Measurements from ENCODE around the gene ANXA4. TPM values are rescaled to one million over a fixed set of nuclear protein-coding genes. Genes with fewer than 3 reads are reported as not detected.

ANXA4 gene
- total RNA-seq, 1 experiment from 2014 or later = 82.9 TPM

DNA sequence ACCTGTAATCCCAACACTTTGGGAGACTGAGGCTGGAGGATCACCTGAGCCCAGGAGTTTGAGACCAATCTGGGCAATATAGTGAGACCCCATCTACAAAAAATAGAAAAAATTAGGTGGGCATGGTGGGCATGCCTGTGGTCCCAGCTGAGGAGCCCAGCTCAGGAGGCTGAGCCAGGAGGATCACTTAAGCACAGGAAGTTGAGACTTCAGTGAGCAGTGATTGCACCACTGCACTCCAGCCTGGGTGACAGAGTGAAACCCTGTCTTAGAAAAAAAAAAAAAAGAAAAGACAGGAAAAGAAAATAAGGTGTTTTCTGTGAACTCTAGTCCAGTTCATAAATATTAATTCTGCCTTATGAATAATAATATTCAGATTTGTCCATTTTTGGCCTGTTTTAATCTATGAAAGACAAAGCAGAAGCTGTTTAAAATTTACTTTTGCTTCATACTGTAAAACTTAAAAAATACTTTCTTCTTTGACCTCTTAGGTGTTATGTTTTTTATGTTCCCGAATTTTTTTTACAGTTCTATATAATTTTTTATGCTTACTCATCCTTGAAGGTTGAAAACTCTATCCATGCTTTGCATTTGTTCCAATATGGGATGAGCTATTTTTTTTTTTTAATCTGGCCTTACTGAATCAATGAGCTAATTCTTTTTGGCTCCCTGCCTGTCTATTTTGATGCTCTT, 8.4 kb upstream of the ANXA4 start:
- TF ChIP-seq, protein P1, sequence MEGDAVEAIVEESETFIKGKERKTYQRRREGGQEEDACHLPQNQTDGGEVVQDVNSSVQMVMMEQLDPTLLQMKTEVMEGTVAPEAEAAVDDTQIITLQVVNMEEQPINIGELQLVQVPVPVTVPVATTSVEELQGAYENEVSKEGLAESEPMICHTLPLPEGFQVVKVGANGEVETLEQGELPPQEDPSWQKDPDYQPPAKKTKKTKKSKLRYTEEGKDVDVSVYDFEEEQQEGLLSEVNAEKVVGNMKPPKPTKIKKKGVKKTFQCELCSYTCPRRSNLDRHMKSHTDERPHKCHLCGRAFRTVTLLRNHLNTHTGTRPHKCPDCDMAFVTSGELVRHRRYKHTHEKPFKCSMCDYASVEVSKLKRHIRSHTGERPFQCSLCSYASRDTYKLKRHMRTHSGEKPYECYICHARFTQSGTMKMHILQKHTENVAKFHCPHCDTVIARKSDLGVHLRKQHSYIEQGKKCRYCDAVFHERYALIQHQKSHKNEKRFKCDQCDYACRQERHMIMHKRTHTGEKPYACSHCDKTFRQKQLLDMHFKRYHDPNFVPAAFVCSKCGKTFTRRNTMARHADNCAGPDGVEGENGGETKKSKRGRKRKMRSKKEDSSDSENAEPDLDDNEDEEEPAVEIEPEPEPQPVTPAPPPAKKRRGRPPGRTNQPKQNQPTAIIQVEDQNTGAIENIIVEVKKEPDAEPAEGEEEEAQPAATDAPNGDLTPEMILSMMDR (conservative IDR thresholded peaks at IDR 0.05) = no peak
- no peak for TF ChIP-seq EZH2 (IDR thresholded peaks at IDR 0.05; ENCODE audit: low read depth)
- Histone ChIP-seq H3K9me3 (ENCODE audit: insufficient read depth, low read depth) (no peaks in the 10 kb centered on the region), H3K4me3 (no peak overlapping the region), H3K36me3 (ENCODE audit: low read depth) (no peaks in the 10 kb centered on the region), H3F3A (ENCODE audit: insufficient read depth, low read depth) (peaks cover 9% of the 10 kb centered on the region), H3K4me1 (replicated peaks; ENCODE audit: insufficient read depth) (peaks cover 11% of the 10 kb centered on the region), H3K27ac (no peak overlapping the region), H2AFZ (no peak overlapping the region), H3K79me2 (ENCODE audit: low read depth) (no peaks in the 10 kb centered on the region), H3K4me2 (no peak overlapping the region), H3K27me3 (ENCODE audit: insufficient read depth, low read depth) (no peaks in the 10 kb centered on the region), H3K9me2 (ENCODE audit: insufficient read depth) (no peaks in the 10 kb centered on the region), H4K20me1 (ENCODE audit: insufficient read depth) (no peaks in the 10 kb centered on the region)
- ChIA-PET POLR2A (ENCODE audit: unreplicated experiment) (interaction anchor here (0.7 kb wide), 1 partner anchor 51 kb away, joined by 22 read pairs; no protein-coding TSS in a partner anchor), CTCF (no interaction called here)
- BruUV-seq (replicated peaks) = no TSS peak
- intact Hi-C loops (cut with micrococcal nuclease; ENCODE audit: unreplicated experiment) = no loop called here
- DNase-seq = no peak

DNA sequence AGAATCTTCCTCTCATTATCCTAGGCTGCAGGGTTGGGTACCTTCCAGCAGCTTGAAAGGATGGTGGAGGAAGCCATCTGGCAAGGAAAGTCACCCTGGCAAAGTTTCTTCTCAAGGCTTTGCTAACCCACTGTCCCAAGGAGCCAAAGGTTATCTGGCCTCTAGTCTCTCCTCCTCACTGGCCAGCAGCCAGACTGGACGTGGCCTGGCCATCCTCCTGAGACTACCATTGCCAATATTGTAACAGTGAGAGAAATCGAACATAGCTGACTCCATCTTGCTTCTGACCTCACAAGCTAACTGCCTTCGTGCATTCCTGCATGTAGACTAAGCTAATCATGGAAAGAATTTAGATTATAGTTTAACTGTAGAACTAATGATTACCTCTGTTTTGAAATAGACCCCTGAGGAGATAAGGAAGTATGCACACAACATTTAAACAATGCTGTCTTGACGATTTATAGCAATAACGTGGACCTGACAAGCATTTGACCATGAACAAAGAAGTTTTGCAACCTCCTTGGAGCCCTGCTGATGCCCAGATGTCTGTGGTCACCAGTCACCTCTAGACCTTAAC, 7.8 kb upstream of the ANXA4 start:
- no peaks in the 10 kb centered on the region for H4K20me1 ChIP-seq (ENCODE audit: insufficient read depth)
- H3K79me2 ChIP-seq (ENCODE audit: low read depth) = no peaks in the 10 kb centered on the region
- POLR2A ChIA-PET (ENCODE audit: unreplicated experiment) = interaction anchor here (0.7 to 0.9 kb wide), 2 partner anchors 10 to 51 kb away, joined by 7 to 22 read pairs; no protein-coding TSS in a partner anchor
- DNase-seq = no peak
- intact Hi-C loops (cut with micrococcal nuclease; ENCODE audit: unreplicated experiment) = no loop called here
- no peak overlapping the region for H3K4me3 ChIP-seq
- H3K4me2 ChIP-seq = no peak overlapping the region
- peaks cover 17% of the 10 kb centered on the region for H3K4me1 ChIP-seq (replicated peaks; ENCODE audit: insufficient read depth)
- H3K9me2 ChIP-seq (ENCODE audit: insufficient read depth) = no peaks in the 10 kb centered on the region
- TF ChIP-seq EZH2 (IDR thresholded peaks at IDR 0.05; ENCODE audit: low read depth) = no peak
- TF ChIP-seq, protein P1 (conservative IDR thresholded peaks at IDR 0.05) = no peak
- H3K36me3 ChIP-seq (ENCODE audit: low read depth) = no peaks in the 10 kb centered on the region
- peak overlapping the region; percentile 22; the same call in 1 of the 2 replicates for H2AFZ ChIP-seq
- H3K27ac ChIP-seq = no peak overlapping the region
- no peaks in the 10 kb centered on the region for H3K9me3 ChIP-seq (ENCODE audit: insufficient read depth, low read depth)
- peaks cover 9% of the 10 kb centered on the region for H3F3A ChIP-seq (ENCODE audit: insufficient read depth, low read depth)
- H3K27me3 ChIP-seq (ENCODE audit: insufficient read depth, low read depth) = no peaks in the 10 kb centered on the region
- CTCF ChIA-PET = no interaction called here
- BruUV-seq (replicated peaks) = no TSS peak

DNA sequence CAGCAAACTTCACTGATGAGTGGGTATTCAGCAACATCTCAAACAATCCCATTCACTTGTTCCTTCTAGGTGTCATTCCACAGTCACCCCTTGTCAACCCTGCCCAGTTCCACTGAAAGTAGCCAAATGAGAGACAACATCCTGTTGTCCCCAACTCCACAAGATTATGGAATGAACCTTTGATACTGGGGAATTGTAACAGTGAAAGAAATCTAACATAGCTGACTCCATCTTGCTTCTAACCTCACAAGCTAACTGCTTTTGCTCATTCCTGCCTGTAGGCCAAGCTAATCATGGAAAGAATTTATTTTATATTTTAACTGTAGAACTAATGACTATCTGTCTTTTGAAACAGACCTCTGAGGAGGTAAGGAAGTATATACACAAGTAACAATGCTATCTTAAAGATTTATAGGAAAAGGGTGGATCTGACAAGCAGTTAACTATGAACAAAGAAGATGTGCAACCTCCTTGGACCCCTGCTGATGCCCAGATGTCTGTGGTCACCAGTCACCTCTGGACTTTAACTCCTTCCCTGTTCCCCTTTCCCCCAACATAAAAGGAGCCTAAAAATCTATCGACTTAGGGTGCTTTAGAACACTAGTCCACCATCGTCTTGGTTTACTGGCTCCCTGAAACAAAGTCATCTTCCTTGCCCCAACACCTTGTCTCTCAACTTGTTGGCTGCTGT, 6.9 kb upstream of the ANXA4 start:
- no peak overlapping the region for H3K27ac ChIP-seq
- TF ChIP-seq, protein P1 (conservative IDR thresholded peaks at IDR 0.05) = no peak
- TF ChIP-seq EZH2 (IDR thresholded peaks at IDR 0.05; ENCODE audit: low read depth) = no peak
- peaks cover 9% of the 10 kb centered on the region for H3F3A ChIP-seq (ENCODE audit: insufficient read depth, low read depth)
- ChIA-PET POLR2A (ENCODE audit: unreplicated experiment) (interaction anchor here (0.9 kb wide), 1 partner anchor 10 kb away, joined by 7 read pairs; no protein-coding TSS in a partner anchor), CTCF (no interaction called here)
- H4K20me1 ChIP-seq (ENCODE audit: insufficient read depth) = no peaks in the 10 kb centered on the region
- no peaks in the 10 kb centered on the region for H3K27me3 ChIP-seq (ENCODE audit: insufficient read depth, low read depth)
- no peak overlapping the region for H2AFZ ChIP-seq
- no peaks in the 10 kb centered on the region for H3K79me2 ChIP-seq (ENCODE audit: low read depth)
- DNase-seq = no peak
- no TSS peak for BruUV-seq (replicated peaks)
- H3K4me1 ChIP-seq (replicated peaks; ENCODE audit: insufficient read depth) = peaks cover 25% of the 10 kb centered on the region
- H3K4me2 ChIP-seq = no peak overlapping the region
- H3K9me2 ChIP-seq (ENCODE audit: insufficient read depth) = no peaks in the 10 kb centered on the region
- H3K4me3 ChIP-seq = no peak overlapping the region
- H3K9me3 ChIP-seq (ENCODE audit: insufficient read depth, low read depth) = no peaks in the 10 kb centered on the region
- no peaks in the 10 kb centered on the region for H3K36me3 ChIP-seq (ENCODE audit: low read depth)
- intact Hi-C loops (cut with micrococcal nuclease; ENCODE audit: unreplicated experiment) = no loop called here
